NK-92 (cell line): ENCODE measurements around the gene CCDC33.

ENCODE experiments used
- DNase-seq: peaks from one replicate; lab custom pipeline; 2025; ENCODE audit not compliant: unreplicated experiment; lab: John Stamatoyannopoulos, UW

Gene CCDC33

GRCh38 chr15:74311734-74312444, 75.8 kb downstream of the CCDC33 start:
- DNase-seq: no peak

GRCh38 chr15:74312445-74313007, 76.4 kb downstream of the CCDC33 start:
- DNase-seq: no peak

- no peak for DNase-seq
Measured at GRCh38 chr15:74313889-74314288, 77.8 kb downstream of the CCDC33 start.

GRCh38 chr15:74314795-74315438, 78.8 kb downstream of the CCDC33 start:
- no peak for DNase-seq

DNA sequence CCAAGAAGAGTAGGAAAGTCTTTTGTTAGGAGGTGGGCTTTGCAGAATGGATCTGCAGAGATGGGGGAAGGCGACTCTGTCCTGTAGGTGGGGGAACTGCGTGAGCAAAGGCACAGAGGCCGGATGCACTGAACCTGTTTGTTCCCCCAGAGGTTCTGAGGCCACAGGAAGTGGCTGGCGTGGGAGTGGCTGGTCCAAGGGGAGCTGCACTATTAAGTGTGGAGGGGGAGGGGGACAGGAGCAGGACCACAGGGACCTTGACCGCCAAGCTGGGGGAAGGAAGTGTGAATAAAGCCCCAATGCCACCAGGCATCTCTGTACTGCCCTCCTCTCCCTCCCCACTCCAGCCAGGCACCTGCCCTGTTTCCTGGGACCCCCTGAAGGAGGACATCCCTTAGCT, 79.5 kb downstream of the CCDC33 start:
- no peak for DNase-seq

DNA sequence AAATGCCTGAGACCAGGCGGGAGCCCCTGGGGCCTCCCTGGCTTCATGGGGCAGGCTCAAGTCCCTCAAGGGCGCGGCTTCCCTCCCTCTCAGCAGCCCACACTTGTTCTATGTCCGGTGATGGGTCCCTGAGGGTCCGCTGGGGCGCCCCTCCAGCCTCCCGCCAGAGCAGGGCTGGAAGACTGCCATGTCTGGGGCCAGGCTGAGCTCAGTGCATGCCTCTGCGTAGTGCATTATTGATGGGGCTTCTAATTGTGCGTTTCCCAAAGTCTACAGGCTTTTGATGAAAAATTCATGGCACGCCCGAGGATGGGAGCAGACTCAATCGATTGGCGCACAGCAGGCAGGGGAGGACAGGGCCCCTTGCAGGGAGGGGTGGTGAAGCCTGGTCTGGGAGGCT, 80.0 kb downstream of the CCDC33 start:
- no peak for DNase-seq

DNA sequence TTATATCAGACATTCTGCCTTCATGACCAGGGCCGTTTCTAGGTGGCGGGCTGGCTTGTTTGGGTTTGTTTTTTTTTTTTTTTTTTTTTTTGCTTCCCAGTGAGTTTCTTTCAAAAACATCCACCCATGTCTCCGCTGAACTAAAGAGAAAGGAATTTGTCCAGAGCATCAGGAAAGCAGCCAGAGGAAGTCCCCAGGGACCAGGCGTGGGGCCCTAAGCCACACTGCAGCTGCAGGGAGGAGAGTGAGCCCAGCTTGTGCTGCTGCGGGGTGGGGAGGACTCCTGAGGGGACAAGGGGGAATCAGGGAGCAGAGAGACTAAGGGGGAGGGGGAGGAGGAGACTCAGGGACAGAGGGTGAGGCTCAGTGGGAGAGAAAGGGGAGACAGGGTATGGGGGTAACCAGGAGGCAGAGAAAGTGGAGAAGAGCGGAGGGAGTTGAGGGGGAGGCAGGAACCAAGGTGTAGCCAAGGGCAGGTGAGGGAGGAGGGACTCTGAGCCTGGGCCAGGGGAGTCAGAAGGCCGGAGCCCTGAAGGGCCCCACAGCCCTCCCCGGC, 81.8 kb downstream of the CCDC33 start:
- DNase-seq: no peak

DNA sequence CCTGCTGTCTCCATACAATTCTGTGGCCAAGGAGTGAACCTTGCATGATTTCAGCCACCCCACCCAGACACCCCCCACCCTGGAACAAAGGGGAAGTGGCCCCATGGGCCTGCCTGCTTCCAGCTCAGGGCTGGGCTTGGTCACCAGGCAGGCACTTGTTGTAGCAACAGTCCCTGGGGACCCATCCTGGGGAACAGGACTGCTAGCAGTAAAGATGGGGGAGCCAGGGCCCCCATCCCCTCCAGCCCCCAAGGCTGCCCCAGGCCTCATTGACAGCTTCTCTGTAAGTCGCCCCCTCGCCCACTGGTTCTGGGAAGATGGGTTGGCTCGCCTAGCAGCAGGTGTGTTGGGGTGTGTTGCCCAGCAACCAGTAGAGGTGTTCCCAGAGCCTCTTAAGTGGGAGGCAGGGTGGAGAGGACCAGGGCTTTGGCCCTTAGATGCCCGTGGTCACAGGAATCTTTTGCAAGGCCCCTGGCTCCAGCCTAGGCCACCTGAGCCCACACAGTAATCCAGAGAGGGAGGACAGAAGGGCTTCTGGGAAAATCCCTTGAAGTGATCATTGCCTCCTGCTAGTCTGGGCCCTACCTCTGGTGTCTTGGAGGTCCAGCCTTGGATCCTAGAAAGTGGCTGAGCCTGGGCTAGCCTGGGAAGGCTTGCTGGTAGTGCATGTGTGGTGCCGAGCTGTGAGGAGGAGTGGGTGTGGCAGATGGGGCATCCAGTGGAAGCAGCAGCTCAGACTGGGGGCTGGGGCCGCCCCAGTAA, 82.4 kb downstream of the CCDC33 start:
- no peak for DNase-seq

DNA sequence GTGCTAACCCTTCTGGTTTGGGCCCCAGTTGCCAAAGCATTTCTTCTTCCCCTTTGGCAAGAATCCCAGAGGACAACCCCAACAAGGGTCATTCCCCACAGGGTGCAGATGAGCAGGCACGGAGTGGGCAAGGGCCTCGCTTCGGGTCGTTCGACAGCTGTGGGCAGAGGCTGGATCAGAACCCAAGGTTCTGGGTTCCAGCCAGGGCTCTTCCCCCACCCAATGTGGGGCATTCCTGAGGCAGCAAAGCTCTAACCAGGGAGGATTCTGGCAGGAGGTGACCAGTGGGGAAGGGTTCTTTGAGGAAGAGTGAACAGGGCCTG, 83.0 kb downstream of the CCDC33 start:
- no peak for DNase-seq

DNA sequence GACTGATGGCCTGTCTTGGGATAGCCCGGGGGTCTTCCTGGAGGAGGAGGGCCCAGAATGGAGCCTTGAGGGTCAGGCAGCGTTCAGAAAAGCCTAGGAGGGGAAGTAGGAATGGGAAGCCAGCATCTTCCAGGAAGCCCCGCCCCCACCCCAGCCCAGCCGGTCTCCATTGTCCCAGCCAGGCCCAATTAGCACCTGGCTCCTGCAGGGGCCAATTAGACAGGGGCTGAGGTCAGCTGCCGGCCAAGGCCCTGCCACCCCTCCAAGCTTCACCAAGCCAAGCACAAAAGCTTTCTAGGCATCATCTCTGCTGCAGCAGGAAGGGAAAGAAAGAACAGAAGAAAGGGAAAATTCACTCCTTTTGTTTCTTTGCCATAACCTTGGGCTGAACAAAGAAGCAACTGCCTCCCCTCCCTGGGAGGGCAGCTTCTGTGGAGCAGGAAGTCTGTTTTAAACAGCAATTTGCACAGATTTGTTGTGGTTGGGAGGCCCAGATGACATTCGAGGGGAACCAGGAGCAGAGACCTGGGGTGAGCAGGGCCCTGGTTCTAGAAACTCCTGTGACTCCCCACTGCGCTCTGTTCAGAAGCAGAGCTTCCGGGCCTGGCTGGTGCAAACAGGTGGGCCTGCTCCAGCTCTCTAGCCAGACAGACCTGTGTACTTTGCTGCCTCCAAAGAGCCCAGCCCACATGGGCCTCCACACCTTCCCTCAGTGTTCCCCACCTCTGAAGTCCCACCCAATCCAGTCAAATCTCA, 83.6 kb downstream of the CCDC33 start:
- DNase-seq: no peak

DNA sequence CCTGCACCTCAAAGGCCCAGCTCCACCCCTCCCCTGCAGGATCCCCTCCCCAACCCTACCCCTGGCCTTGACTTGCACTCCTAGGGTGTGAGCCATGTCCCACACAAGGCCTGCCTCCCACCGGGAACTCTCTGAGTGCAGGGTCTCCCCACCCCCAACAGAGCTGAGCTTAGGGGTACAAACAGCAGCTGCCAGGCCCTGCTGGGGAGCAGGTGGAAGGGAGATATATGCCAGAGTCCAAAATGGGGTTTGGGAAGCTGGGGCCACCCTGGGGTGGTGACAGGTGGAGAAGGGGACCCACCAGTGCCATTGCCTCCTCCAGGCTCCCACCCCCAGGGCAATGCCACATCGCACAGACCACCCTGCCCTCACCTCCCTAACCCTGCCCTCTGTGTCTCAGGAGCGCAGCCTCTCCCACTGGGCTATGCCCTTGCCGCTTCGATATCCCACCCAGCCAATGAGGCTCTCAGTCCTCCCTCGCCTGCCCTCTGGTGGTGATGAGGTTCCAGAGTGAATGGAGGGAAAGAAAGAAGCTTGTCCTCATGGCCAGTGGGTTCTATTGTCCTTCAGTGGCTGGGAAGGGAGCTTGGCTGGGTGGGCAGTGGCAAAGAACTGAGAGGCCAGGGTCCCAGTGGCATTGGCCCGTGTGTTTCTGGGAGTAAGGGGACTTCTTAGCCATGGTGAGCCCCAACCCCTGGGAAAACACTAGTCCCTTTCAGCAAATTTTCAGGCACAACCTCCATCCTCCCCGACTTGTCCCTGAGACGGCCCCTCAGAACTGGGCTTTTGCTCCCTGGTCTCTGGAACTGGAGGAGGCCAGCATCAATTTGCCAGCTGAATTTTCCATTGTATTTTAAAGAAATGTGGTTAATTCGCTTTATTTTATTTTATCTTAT, 84.5 kb downstream of the CCDC33 start:
- no peak for DNase-seq

DNA sequence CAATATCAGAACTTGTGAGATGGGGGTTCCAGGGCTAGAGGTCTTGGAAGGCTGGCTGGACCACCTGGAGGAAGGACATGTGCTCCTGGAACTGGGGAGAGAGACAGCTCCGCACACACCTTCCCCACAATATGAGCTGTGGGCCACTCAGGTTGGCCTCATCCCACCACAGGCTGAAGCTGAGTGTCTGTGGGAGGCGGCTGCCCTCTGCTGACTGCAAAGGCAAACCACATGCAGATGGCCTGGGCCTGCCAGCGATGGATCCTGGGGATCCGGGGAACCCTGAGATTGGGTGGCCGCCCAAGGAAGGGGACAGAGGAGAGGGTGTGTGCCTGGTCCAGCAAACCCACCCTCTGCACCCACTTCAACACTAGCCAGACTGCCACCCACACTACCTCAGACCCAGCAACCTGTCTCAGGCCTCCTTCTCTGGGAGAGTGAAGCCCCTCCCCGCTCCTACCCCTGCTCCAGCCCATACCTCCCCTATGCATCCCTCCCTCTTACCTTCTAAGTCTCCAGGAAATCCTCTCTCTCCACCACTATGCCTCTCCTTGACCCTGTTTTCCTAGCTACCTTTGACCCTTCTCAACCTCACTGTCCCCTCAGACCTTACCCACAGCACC, 86.5 kb downstream of the CCDC33 start:
- DNase-seq: no peak

DNA sequence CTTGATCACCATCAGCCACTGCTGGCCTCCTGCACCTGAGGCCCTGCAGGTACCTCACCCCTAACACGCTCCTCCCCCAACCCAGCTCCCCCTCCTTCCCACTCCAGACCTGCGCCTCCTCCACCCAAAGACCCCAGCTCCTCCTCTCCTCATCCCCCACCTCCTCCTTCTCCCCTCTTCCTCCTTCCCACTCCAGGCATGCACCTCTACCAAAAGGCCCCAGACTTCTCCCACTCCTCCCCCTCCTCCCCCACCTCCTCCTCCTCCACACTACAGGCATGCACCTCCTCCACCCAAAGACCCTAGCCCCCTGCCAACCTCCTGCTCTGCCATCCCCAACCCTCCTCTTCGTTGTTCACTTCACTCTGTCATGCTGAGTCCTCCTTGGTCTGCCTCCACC, 88.6 kb downstream of the CCDC33 start:
- no peak for DNase-seq

GRCh38 chr15:74326746-74327145, 90.6 kb downstream of the CCDC33 start:
- no peak for DNase-seq

GRCh38 chr15:74327756-74328155, 91.6 kb downstream of the CCDC33 start:
- DNase-seq: no peak

- DNase-seq: no peak
Measured at GRCh38 chr15:74328331-74329056, 92.4 kb downstream of the CCDC33 start.

DNA sequence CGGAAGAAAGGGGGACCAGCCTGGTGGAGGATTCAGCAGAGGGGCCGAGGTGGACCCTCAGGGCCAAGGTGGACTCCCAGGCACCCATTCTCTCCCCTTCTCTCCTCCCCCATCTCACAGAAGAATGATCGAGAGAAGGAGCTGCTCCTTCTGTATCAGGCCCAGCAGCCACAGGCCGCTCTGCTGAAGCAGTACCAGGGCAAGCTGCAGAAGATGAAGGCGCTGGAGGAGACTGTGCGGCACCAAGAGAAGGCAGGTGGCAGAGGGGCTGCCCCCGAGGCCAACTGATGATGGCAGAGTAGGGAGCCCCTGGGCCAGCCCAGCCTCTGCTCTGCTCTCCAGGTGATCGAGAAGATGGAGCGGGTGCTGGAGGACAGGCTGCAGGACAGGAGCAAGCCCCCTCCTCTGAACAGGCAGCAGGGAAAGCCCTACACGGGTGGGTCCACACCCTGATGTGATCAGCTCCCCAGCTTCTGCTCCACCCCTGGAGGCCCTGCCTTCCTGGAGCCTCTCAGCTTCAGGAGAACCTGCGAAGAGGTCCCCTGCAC, 94.8 kb downstream of the CCDC33 start:
- DNase-seq: no peak

DNA sequence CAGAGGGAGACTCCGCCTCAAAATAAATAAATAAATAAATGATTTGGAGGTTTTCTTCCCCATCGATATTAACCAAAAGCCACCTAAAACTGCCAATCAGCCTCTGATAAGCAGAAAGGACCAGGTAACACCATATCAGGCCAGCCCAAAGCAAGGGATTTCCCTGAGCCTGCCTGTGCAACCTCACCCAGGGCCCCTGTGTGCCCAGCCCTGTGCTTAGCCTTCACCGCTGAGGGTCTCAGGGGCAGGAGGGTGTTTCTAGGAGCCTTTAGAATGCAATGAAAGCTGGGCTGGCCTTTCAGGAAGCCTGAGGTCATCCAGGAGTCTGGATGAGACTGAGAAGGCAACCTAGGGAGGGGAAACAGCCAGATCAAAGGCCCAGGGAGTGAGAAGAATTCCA, 95.9 kb downstream of the CCDC33 start:
- DNase-seq: no peak

GRCh38 chr15:74332611-74333010, 96.5 kb downstream of the CCDC33 start:
- no peak for DNase-seq
